ENCODE data around the gene ABCA13.

- TF ChIP-seq EZH2phosphoT487 (IDR thresholded peaks at IDR 0.05; ENCODE audit: borderline replicate concordance, low read length) (no peak), CTCF (conservative IDR thresholded peaks at IDR 0.05; ENCODE audit: low read depth, low read length) (no peak)
Observed at GRCh38 chr7:48408731-48409130, 237.5 kb downstream of the ABCA13 start.

Measured in PC-3 (cell line).